ENCODE results near the gene CPNE1.

CPNE1 gene

GRCh38 chr20:35652641-35653429, 11.9 kb downstream of the CPNE1 start:
- no peak for DNase-seq

GRCh38 chr20:35651958-35652357, 12.7 kb downstream of the CPNE1 start:
- no peak for DNase-seq

- no peak for DNase-seq
Observed at GRCh38 chr20:35650632-35651031, 14.1 kb downstream of the CPNE1 start.

- DNase-seq: no peak
Observed at GRCh38 chr20:35648836-35649235, 15.9 kb downstream of the CPNE1 start.

- DNase-seq: no peak
Observed at GRCh38 chr20:35644806-35645205, 19.9 kb downstream of the CPNE1 start.

- DNase-seq: no peak
Observed at GRCh38 chr20:35643045-35643444, 21.7 kb downstream of the CPNE1 start.

GRCh38 chr20:35641743-35642142, 23.0 kb downstream of the CPNE1 start:
- no peak for DNase-seq

GRCh38 chr20:35640724-35641123, 24.0 kb downstream of the CPNE1 start:
- DNase-seq: no peak

- no peak for DNase-seq
Observed at GRCh38 chr20:35638751-35639150, 25.9 kb downstream of the CPNE1 start.

- no peak for DNase-seq
Observed at GRCh38 chr20:35637276-35637675, 27.4 kb downstream of the CPNE1 start.

GRCh38 chr20:35636095-35636494, 28.6 kb downstream of the CPNE1 start:
- no peak for DNase-seq

- no peak for DNase-seq
Observed at GRCh38 chr20:35635652-35636051, 29.0 kb downstream of the CPNE1 start.

GRCh38 chr20:35632539-35633115, 32.1 kb downstream of the CPNE1 start:
- no peak for DNase-seq

GRCh38 chr20:35630636-35631035, 34.1 kb downstream of the CPNE1 start:
- DNase-seq: no peak

GRCh38 chr20:35629427-35630145, 35.1 kb downstream of the CPNE1 start:
- DNase-seq: no peak

GRCh38 chr20:35627121-35627520, 37.6 kb downstream of the CPNE1 start:
- no peak for DNase-seq

GRCh38 chr20:35626386-35627001, 38.2 kb downstream of the CPNE1 start:
- no peak for DNase-seq

- DNase-seq: no peak
Observed at GRCh38 chr20:35625584-35626385, 38.9 kb downstream of the CPNE1 start.

GRCh38 chr20:35621560-35621946, 43.1 kb downstream of the CPNE1 start:
- no peak for DNase-seq

- DNase-seq: no peak
Observed at GRCh38 chr20:35620818-35621559, 43.7 kb downstream of the CPNE1 start.

GRCh38 chr20:35619196-35620095, 45.3 kb downstream of the CPNE1 start:
- DNase-seq: peak; percentile 72

All from CD4-positive, alpha-beta T cell treated with Interferon gamma for 1 hour (primary cell).